A549 (cell line): Measurements from ENCODE around the gene IGLL1. TPM values are rescaled to one million over a fixed set of nuclear protein-coding genes. Genes with fewer than 3 reads are reported as not detected.

Source experiments
- ATAC-seq, 2 experiments: fragments of 200-7000 bp in 1 of 2; fragments of >200 bp in 1 of 2; cut with Nextera tagmentation in 1 of 2; cut with Tn5 transposase in 1 of 2; 3 replicates each; pipeline versions ENCODE4 v1.8.0 to v1.9.1; 2018 to 2020; ENCODE audit warnings: mild to moderate bottlenecking in 1 of 2, moderate library complexity in 1 of 2
- CTCF ChIA-PET: fragments of 300-600 bp; sonication (Branson Sonifier 250); formaldehyde crosslinking; extraction: SDS; loops from one replicate; lab custom pipeline; 2021; ENCODE audit warnings: antibody characterized with exemption, inconsistent platforms; lab: Yijun Ruan, JAX
- POLR2A ChIA-PET: fragments of 350-600 bp; formaldehyde crosslinking; extraction: SDS; loops from one replicate; lab custom pipeline; 2021; ENCODE audit warnings: antibody characterized with exemption, inconsistent platforms; lab: Yijun Ruan, JAX
- DNase-seq, 2 experiments: peaks; one replicate each; pipeline versions ENCODE4 v3.0.0 to v3.0.0-alpha.2; 2011 to 2016; ENCODE audit warnings: low read depth in 1 of 2, low spot score in 1 of 2
- FAIRE-seq: peaks from 2 replicates; lab custom pipeline; 2011; peaks lifted over from hg19 to GRCh38; lab: Jason Lieb, UNC
- H3K27ac ChIP-seq, 2 experiments: fragments of >200 bp; sonication (Bioruptor Twin); formaldehyde crosslinking; 3 replicates each; pipeline ENCODE4 v1.5.1; 2016 to 2017
- H3K4me1 ChIP-seq: fragments of >200 bp; sonication (Bioruptor Twin); formaldehyde crosslinking; 3 replicates; pipeline ENCODE4 v1.6.1; 2016
- H3K4me2 ChIP-seq: fragments of >200 bp; sonication (Bioruptor Twin); formaldehyde crosslinking; 3 replicates; pipeline ENCODE4 v1.6.1; 2016
- H3K4me3 ChIP-seq: fragments of >200 bp; sonication (Bioruptor Twin); formaldehyde crosslinking; 3 replicates; pipeline ENCODE4 v1.5.1; 2016
- H3K9me3 ChIP-seq: fragments of >200 bp; sonication (Bioruptor Twin); formaldehyde crosslinking; 3 replicates; pipeline ENCODE4 v1.6.1; 2016
- ATOH8 ChIP-seq: fragments of 250-450 bp; sonication (Bioruptor Pico); IDR thresholded peaks from 2 replicates; pipeline ENCODE4 v1.5.0; 2020; ENCODE audit warnings: low read depth, mild to moderate bottlenecking, moderate library complexity
- BCL3 ChIP-seq: fragments of >200 bp; sonication (Bioruptor Twin); formaldehyde crosslinking; IDR thresholded peaks from 3 replicates; pipeline ENCODE4 v1.6.1; 2016
- CBX8 ChIP-seq: fragments of 200-600 bp; sonication (generic); IDR thresholded peaks from 2 replicates; pipeline ENCODE4 v1.6.1; 2016
- CEBPB ChIP-seq, 2 experiments: fragments of >200 bp in 1 of 2; sonication (Bioruptor Twin) in 1 of 2; formaldehyde crosslinking in 1 of 2; IDR thresholded peaks; 2 replicates each; pipeline ENCODE4 v1.6.1; 2012 to 2016
- CHD4 ChIP-seq: fragments of 200-600 bp; sonication (generic); IDR thresholded peaks from 2 replicates; pipeline ENCODE4 v1.6.1; 2016; ENCODE audit warnings: antibody characterized with exemption, mild to moderate bottlenecking, borderline replicate concordance
- CTCF ChIP-seq: fragments of >200 bp; sonication (Bioruptor Twin); formaldehyde crosslinking; IDR thresholded peaks from 3 replicates; pipeline ENCODE4 v1.5.1; 2016
- EHF ChIP-seq: fragments of 250-450 bp; sonication (Bioruptor Pico); IDR thresholded peaks from 2 replicates; pipeline ENCODE4 v1.5.0; 2020; ENCODE audit warnings: mild to moderate bottlenecking
- ELK1 ChIP-seq: fragments of 150-350 bp; IDR thresholded peaks from 2 replicates; pipeline ENCODE4 v1.6.1; 2014; ENCODE audit warnings: low read depth, mild to moderate bottlenecking, low read length
- HDAC2 ChIP-seq: fragments of 200-600 bp; sonication (generic); IDR thresholded peaks from 2 replicates; pipeline ENCODE4 v1.6.1; 2016
- HES2 ChIP-seq: fragments of >200 bp; sonication (Bioruptor Twin); formaldehyde crosslinking; IDR thresholded peaks from 2 replicates; pipeline ENCODE4 v1.6.1; 2016
- HEYL ChIP-seq: fragments of 250-450 bp; sonication (Bioruptor Pico); IDR thresholded peaks from 2 replicates; pipeline ENCODE4 v1.8.0; 2021; ENCODE audit warnings: mild to moderate bottlenecking, moderate library complexity
- HOXA7 ChIP-seq: fragments of 250-450 bp; sonication (Bioruptor Pico); IDR thresholded peaks from 2 replicates; pipeline ENCODE4 v1.5.0; 2020; ENCODE audit warnings: mild to moderate bottlenecking, moderate library complexity
- HOXB13 ChIP-seq: fragments of 250-450 bp; sonication (Bioruptor Pico); IDR thresholded peaks from 2 replicates; pipeline ENCODE4 v1.5.0; 2020; ENCODE audit warnings: low read depth, mild to moderate bottlenecking, moderate library complexity
- JUN ChIP-seq, 2 experiments: fragments of >200 bp; sonication (Bioruptor Twin); formaldehyde crosslinking; IDR thresholded peaks; 2 replicates in 1 of 2; 3 replicates in 1 of 2; pipeline ENCODE4 v1.6.1; 2016 to 2017
- JUNB ChIP-seq: fragments of >200 bp; sonication (Bioruptor Twin); formaldehyde crosslinking; IDR thresholded peaks from 2 replicates; pipeline ENCODE4 v1.6.1; 2016
- KDM1A ChIP-seq: fragments of 200-600 bp; sonication (generic); IDR thresholded peaks from 2 replicates; pipeline ENCODE4 v1.6.1; 2016; ENCODE audit warnings: low read depth, mild to moderate bottlenecking
- KDM5A ChIP-seq: fragments of 200-600 bp; sonication (generic); IDR thresholded peaks from 2 replicates; pipeline ENCODE4 v1.6.1; 2016; ENCODE audit warnings: antibody characterized with exemption, mild to moderate bottlenecking
- NFE2L2 ChIP-seq: fragments of 150-350 bp; conservative IDR thresholded peaks from 2 replicates; pipeline ENCODE4 v1.6.1; 2014; ENCODE audit warnings: low read length
- PBX3 ChIP-seq: IDR thresholded peaks from 2 replicates; pipeline ENCODE4 v1.6.1; 2012
- RCOR1 ChIP-seq: fragments of 150-350 bp; IDR thresholded peaks from 2 replicates; pipeline ENCODE4 v1.6.1; 2014; ENCODE audit warnings: antibody characterized with exemption, low read length, low read depth
- RFX5 ChIP-seq: fragments of 450-650 bp; IDR thresholded peaks from 2 replicates; pipeline ENCODE4 v1.7.1; 2014; ENCODE audit warnings: antibody characterized with exemption, mild to moderate bottlenecking, moderate library complexity
- WGBS: methylation state at CpG from one replicate; pipeline ENCODE4 v1.1.6; 2017; ENCODE audit errors: missing lambda C conversion rate; 5-methylcytosine and 5-hydroxymethylcytosine counted together
- polyA plus RNA-seq, 4 experiments: library from polyadenylated mRNA; depleted of rRNA in 3 of 4; stranded (reverse); fragments of >200 nt; fragmentation: RNase III in 1 of 4; extraction: RNeasy Plus Mini Kit Qiagen cat#74134 plus additional on column Dnase treatment in 1 of 4; gene quantifications; 2 replicates in 3 of 4; 3 replicates in 1 of 4; pipeline ENCODE4 v1.2.3, GENCODE V29; 2011 to 2017

The IGLL1 gene
- polyA plus RNA-seq, 2 of the 4 experiments (the other 2 are of a cell fraction) = not detected

GRCh38 chr22:23621082-23621780 lies 41.1 kb upstream of the IGLL1 start (continued):
- no peak for TF ChIP-seq ATOH8 (CRISPR knock-in tag)
- TF ChIP-seq JUNB = no peak
- TF ChIP-seq CBX8 = no peak
- TF ChIP-seq ELK1 = no peak

- ChIA-PET POLR2A (no interaction called here), CTCF (no interaction called here)
- Histone ChIP-seq H3K9me3 (no peaks in the 10 kb centered on the region), H3K4me3 (no peak overlapping the region), H3K27ac (no peak overlapping the region), H3K4me2 (no peak overlapping the region), H3K4me1 (no peaks in the 10 kb centered on the region)
- DNase-seq (no peak), FAIRE-seq (no peak)
- WGBS = 48% methylated on average over 7 of the region's 7 CpGs
- TF ChIP-seq CEBPB (IDR thresholded peaks at IDR 0.05) = no peak
- TF ChIP-seq KDM5A = no peak
- TF ChIP-seq PBX3 = no peak
- TF ChIP-seq CBX8 = no peak
- TF ChIP-seq KDM1A = no peak
- TF ChIP-seq HOXB13 (CRISPR knock-in tag) = no peak
- no peak for TF ChIP-seq HEYL (CRISPR knock-in tag)
- TF ChIP-seq EHF = no peak
- no peak for TF ChIP-seq HES2
- no peak for TF ChIP-seq BCL3
- TF ChIP-seq CHD4 = no peak
- TF ChIP-seq RFX5 = no peak
- no peak for TF ChIP-seq RCOR1
- no peak for TF ChIP-seq NFE2L2
- TF ChIP-seq, all 56 proteins: peak for 0
- no peak for ATAC-seq
These were observed 33.3 kb upstream of the IGLL1 start for GRCh38 chr22:23613193-23613972.

GRCh38 chr22:23609983-23610781 lies 30.1 kb upstream of the IGLL1 start:
- TF ChIP-seq RFX5 (no peak), HOXA7 (CRISPR knock-in tag) (no peak), JUN (IDR thresholded peaks at IDR 0.05) (no peak), HEYL (CRISPR knock-in tag) (no peak), JUNB (no peak), HDAC2 (no peak), CTCF (no peak)
- TF ChIP-seq, all 56 proteins: peak for 0
- no peak for DNase-seq
- H3K4me2 ChIP-seq = no peak overlapping the region
- H3K27ac ChIP-seq = no peak overlapping the region
- no peak for ATAC-seq
- H3K4me3 ChIP-seq = no peak overlapping the region
- H3K4me1 ChIP-seq = no peaks in the 10 kb centered on the region
- H3K9me3 ChIP-seq = no peaks in the 10 kb centered on the region
- FAIRE-seq = no peak
- CTCF ChIA-PET = no interaction called here
- POLR2A ChIA-PET = no interaction called here
- 68% methylated on average over 10 of the region's 12 CpGs for WGBS
